Skeletal muscle satellite cell (primary cell): ENCODE measurements around the gene PSD.

Source experiments
- H3K27me3 ChIP-seq: 2 replicates; pipeline ENCODE4 v1.7.0; 2013; ENCODE audit warnings: low read length; ENCODE audit not compliant: control insufficient read depth, insufficient read depth
- H3K36me3 ChIP-seq: 2 replicates; pipeline ENCODE4 v1.7.0; 2013; ENCODE audit warnings: mild to moderate bottlenecking, control low read depth, low read length; ENCODE audit not compliant: insufficient read depth
- H3K4me1 ChIP-seq: 2 replicates; pipeline ENCODE4 v1.7.0; 2013; ENCODE audit warnings: low read length; ENCODE audit not compliant: control insufficient read depth, insufficient read depth
- H3K4me2 ChIP-seq: 2 replicates; pipeline ENCODE4 v1.7.0; 2013; ENCODE audit warnings: mild to moderate bottlenecking, low read length
- H3K4me3 ChIP-seq: 2 replicates; pipeline ENCODE4 v1.7.0; 2013; ENCODE audit warnings: low read length
- H3K9ac ChIP-seq: 2 replicates; pipeline ENCODE4 v1.7.0; 2013; ENCODE audit warnings: mild to moderate bottlenecking, low read depth, low read length, moderate library complexity
- H3K9me3 ChIP-seq: replicated peaks from 2 replicates; pipeline ENCODE4 v1.7.0; 2013; ENCODE audit warnings: mild to moderate bottlenecking, control low read depth, low read length

The PSD gene

DNA sequence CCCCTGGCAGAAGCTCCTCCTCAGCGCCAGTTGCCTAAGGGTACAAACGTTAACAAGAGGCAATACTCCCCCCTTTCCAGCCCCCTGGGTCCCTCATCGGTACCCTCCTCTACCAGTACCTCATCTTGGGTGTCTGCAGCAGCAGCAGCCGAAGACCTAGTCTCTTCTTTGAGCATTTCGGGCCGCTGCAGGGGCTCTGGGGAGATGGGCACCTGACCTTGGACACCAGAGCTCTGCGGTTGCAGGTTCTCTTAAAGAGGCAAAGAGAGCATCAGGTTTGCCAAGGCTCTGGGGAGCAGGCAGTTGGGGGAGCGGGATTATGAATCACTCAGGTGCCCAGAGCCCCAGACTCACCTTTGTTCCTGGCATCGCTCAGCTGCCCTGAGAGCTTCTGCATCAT is 5.6 kb upstream of the PSD start:
- no peak overlapping the region for H3K4me2 ChIP-seq
- peaks cover 21% of the 10 kb centered on the region for H3K4me1 ChIP-seq
- no peak overlapping the region for H3K9ac ChIP-seq
- H3K9me3 ChIP-seq, result no peaks in the 10 kb centered on the region
- H3K27me3 ChIP-seq, result peaks cover 2% of the 10 kb centered on the region
- H3K4me3 ChIP-seq, result no peak overlapping the region
- H3K36me3 ChIP-seq, result peaks cover 25% of the 10 kb centered on the region

- Histone ChIP-seq H3K9ac (no peak overlapping the region), H3K36me3 (peaks cover 25% of the 10 kb centered on the region), H3K9me3 (no peaks in the 10 kb centered on the region), H3K4me1 (peaks cover 21% of the 10 kb centered on the region), H3K4me3 (no peak overlapping the region), H3K4me2 (peak overlapping the region; percentile 98), H3K27me3 (peaks cover 6% of the 10 kb centered on the region)
Observed at GRCh38 chr10:102423372-102423968, 4.9 kb upstream of the PSD start.

DNA sequence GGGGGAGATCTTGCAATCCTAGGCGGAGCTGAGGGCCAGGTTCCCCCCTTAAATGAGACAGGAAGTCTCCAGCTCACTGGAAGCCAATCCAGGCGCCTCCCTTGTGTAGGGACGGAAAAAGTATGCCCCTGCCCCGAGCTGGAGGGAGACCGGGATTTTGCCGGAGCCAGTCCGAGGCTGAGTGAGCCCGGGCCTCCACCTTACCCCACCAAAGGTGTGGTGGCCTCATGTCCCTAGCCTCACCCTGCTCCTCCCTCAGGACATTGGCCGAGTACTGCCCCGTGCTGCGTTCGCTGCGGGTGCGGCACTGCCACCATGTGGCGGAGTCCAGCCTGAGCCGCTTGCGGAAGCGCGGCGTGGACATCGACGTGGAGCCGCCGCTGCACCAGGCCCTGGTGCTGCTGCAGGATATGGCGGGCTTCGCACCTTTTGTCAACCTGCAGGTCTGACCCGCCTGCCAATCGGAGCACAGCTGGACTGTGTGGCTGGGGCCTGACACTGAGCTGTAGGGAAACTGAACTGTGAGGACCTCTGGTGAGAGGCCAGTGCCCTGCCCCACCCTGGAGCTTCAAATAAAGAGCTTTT is 4.1 kb upstream of the PSD start:
- H3K9ac ChIP-seq, result peak overlapping the region; percentile 82

DNA sequence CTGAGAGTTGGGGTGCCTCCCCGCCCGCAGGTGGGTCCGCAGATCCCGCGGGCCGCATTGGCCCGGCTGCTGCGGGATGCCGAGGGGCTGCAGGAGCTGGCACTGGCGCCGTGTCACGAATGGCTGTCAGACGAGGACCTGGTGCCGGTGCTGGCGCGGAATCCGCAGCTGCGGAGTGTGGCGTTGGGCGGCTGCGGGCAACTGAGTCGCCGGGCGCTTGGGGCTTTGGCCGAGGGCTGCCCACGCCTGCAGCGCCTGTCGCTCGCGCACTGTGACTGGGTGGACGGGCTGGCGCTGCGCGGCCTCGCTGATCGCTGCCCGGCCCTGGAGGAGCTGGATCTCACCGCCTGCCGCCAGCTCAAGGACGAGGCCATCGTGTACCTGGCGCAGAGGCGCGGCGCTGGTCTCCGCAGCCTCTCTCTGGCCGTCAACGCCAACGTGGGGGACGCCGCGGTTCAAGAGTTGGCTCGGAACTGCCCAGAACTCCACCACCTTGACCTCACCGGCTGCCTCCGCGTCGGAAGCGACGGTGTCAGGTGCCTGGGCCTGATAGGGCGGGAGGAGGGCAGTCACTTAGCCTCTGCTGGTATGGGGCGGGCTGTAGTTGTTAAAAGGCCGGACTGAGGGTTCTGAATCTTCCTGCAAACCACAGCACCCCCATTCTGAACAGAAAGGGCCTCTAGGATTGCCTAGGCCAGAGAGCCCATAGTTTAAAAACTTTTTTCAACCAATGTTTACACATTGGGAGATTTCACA is 3.4 kb upstream of the PSD start:
- Histone ChIP-seq H3K36me3 (peaks cover 25% of the 10 kb centered on the region), H3K4me3 (peak overlapping the region; percentile 94), H3K9ac (peak overlapping the region; percentile 82), H3K27me3 (peaks cover 15% of the 10 kb centered on the region), H3K9me3 (no peaks in the 10 kb centered on the region), H3K4me2 (peak overlapping the region; percentile 98), H3K4me1 (peaks cover 21% of the 10 kb centered on the region)

More for the DNA sequence above, 4.1 kb upstream of the PSD start:
- peaks cover 12% of the 10 kb centered on the region for H3K27me3 ChIP-seq
- peak overlapping the region; percentile 94 for H3K4me3 ChIP-seq
- H3K4me1 ChIP-seq, result peaks cover 21% of the 10 kb centered on the region
- no peaks in the 10 kb centered on the region for H3K9me3 ChIP-seq
- H3K36me3 ChIP-seq, result peaks cover 25% of the 10 kb centered on the region
- peak overlapping the region; percentile 98 for H3K4me2 ChIP-seq

DNA sequence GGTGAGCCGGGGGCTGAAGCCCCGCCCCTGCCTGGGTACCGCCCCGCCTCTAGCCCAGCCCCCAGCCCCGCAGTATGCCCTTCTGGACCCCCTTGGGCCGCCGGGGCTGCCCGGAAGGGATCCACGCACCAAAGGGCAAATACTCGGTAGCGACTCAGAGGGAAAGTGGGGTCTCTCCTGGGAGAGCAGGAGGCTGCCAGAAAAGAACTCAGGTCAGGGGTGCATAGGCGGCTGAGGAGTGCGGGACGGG is 2.8 kb upstream of the PSD start:
- H3K4me1 ChIP-seq, result peaks cover 21% of the 10 kb centered on the region
- peaks cover 24% of the 10 kb centered on the region for H3K36me3 ChIP-seq
- peaks cover 16% of the 10 kb centered on the region for H3K27me3 ChIP-seq
- peak overlapping the region; percentile 98 for H3K4me2 ChIP-seq
- H3K9ac ChIP-seq, result peak overlapping the region; percentile 82
- H3K9me3 ChIP-seq, result no peaks in the 10 kb centered on the region
- peak overlapping the region; percentile 94 for H3K4me3 ChIP-seq

GRCh38 chr10:102420714-102421506 is 2.3 kb upstream of the PSD start, which contains the start of gene FBXL15:
Gene FBXL15, plus strand, starts transcription at chr10:102420836. Its CDS starts 294 bp downstream, at chr10:102421130.
- H3K27me3 ChIP-seq, result peaks cover 21% of the 10 kb centered on the region
- peak within 1 kb of the TSS; percentile 94 for H3K4me3 ChIP-seq
- H3K4me2 ChIP-seq, result peak within 1 kb of the TSS; percentile 98
- no peaks in the 10 kb centered on the region for H3K9me3 ChIP-seq
- peaks cover 20% of the 10 kb centered on the region for H3K36me3 ChIP-seq
- peak within 1 kb of the TSS; percentile 82 for H3K9ac ChIP-seq
- H3K4me1 ChIP-seq, result peaks cover 21% of the 10 kb centered on the region

DNA sequence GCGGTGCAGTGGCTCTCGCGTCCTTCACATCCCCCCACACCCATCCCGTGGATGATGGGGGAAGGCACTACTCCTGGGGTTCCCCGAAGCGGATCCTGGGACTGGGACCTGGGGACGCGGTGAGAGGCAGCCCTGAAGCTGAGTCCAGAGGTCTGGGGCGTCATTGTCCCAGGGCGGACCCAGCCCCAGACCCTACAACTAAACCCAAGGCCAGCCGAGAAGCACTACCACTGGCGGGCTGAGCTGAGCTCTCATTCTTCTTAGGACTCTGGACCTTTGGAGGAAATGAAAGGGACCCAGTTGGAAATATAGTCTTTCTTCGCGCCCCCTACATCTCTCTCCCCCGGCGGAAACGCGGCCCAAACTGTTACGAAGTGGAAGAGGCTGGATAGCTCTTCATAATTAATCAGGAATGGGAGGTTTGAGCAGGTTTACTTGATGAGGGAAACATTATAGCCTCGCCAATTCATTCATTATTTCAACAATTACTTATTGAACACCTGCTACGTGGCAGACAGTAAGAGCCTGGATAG is 1.7 kb upstream of the PSD start:
- Histone ChIP-seq H3K9ac (peak overlapping the region; percentile 82), H3K36me3 (peaks cover 20% of the 10 kb centered on the region), H3K9me3 (no peaks in the 10 kb centered on the region), H3K4me3 (peak overlapping the region; percentile 94), H3K4me1 (peaks cover 21% of the 10 kb centered on the region), H3K4me2 (peak overlapping the region; percentile 98), H3K27me3 (peaks cover 26% of the 10 kb centered on the region)

- no peaks in the 10 kb centered on the region for H3K9me3 ChIP-seq
- H3K4me3 ChIP-seq, result peak overlapping the region; percentile 94
- H3K9ac ChIP-seq, result no peak overlapping the region
- peak overlapping the region; percentile 98 for H3K4me2 ChIP-seq
- peaks cover 21% of the 10 kb centered on the region for H3K4me1 ChIP-seq
- H3K36me3 ChIP-seq, result peaks cover 18% of the 10 kb centered on the region
- peaks cover 33% of the 10 kb centered on the region for H3K27me3 ChIP-seq
Observed at GRCh38 chr10:102419269-102420180, 940 bp upstream of the PSD start.

DNA sequence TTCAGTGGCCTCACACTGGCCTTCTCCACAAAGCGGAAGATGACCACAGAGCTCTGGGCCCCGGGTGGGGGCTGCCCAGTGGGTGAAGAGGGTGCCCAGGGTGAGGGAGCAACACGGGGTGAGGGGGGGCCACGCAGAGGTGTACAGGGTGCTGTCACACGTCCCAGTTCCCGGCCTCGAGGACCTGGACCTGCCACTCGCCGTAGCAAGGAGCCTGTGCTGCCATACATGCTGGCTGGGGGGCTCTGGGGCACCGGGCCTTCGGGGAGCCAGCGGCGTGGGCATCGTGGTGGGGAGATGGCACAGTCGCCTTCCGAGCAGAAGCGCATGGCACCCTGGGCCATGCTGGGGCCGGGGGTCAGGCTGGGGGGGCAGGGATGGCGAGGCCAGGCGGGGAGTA is 1.9 kb downstream of the PSD start:
- no peaks in the 10 kb centered on the region for H3K36me3 ChIP-seq
- no peaks in the 10 kb centered on the region for H3K9me3 ChIP-seq
- no peak overlapping the region for H3K4me2 ChIP-seq
- H3K4me3 ChIP-seq, result no peak overlapping the region
- peaks cover 60% of the 10 kb centered on the region for H3K27me3 ChIP-seq
- H3K9ac ChIP-seq, result no peak overlapping the region
- peaks cover 8% of the 10 kb centered on the region for H3K4me1 ChIP-seq

GRCh38 chr10:102416283-102416682 is 2.3 kb downstream of the PSD start:
- H3K27me3 ChIP-seq, result peaks cover 64% of the 10 kb centered on the region
- no peaks in the 10 kb centered on the region for H3K9me3 ChIP-seq
- peaks cover 8% of the 10 kb centered on the region for H3K4me1 ChIP-seq
- no peaks in the 10 kb centered on the region for H3K36me3 ChIP-seq
- H3K9ac ChIP-seq, result no peak overlapping the region
- H3K4me2 ChIP-seq, result no peak overlapping the region
- H3K4me3 ChIP-seq, result no peak overlapping the region
